ENCODE data around the gene INPP5A.

GRCh38 chr10:132742167-132742836, 204.7 kb downstream of the INPP5A start:
- TF ChIP-seq CTCF (IDR thresholded peaks at IDR 0.05) (no peak), POLR2A (IDR thresholded peaks at IDR 0.05) (no peak)

Data from lower leg skin (tissue), 3 donors.